Loucy (cell line): ENCODE results near the gene CDX1.
A peak's percentile ranks its signal among the peaks of the same experiment; 100 is the strongest.

Experiments
- H2AFZ ChIP-seq: fragments of 200-600 bp; sonication (generic); 2 replicates; pipeline ENCODE4 v1.6.0; 2016; ENCODE audit warnings: antibody characterized with exemption, mild to moderate bottlenecking, low read length, moderate library complexity
- H3F3A ChIP-seq: fragments of 200-600 bp; 2 replicates; pipeline ENCODE4 v1.6.0; 2016; ENCODE audit warnings: antibody characterized with exemption, low read depth, mild to moderate bottlenecking
- H3K27me3 ChIP-seq: fragments of 200-600 bp; sonication (generic); 2 replicates; pipeline ENCODE4 v1.6.1; 2014; ENCODE audit warnings: low read length, mild to moderate bottlenecking; ENCODE audit not compliant: insufficient read depth, poor library complexity, severe bottlenecking
- H3K36me3 ChIP-seq: fragments of 200-600 bp; sonication (generic); 2 replicates; pipeline ENCODE4 v1.6.1; 2016; ENCODE audit warnings: low read length; ENCODE audit not compliant: insufficient read depth
- H3K4me1 ChIP-seq: fragments of 200-600 bp; sonication (generic); 2 replicates; pipeline ENCODE4 v1.5.1; 2014; ENCODE audit warnings: low read length, mild to moderate bottlenecking; ENCODE audit not compliant: insufficient read depth, poor library complexity, severe bottlenecking
- H3K4me2 ChIP-seq: fragments of 200-600 bp; sonication (generic); 2 replicates; pipeline ENCODE4 v1.6.0; 2014; ENCODE audit warnings: antibody characterized with exemption, low read length, low read depth, mild to moderate bottlenecking; ENCODE audit not compliant: poor library complexity, severe bottlenecking
- H3K4me3 ChIP-seq: fragments of 200-600 bp; sonication (generic); 2 replicates; pipeline ENCODE4 v1.5.1; 2014; ENCODE audit warnings: low read length, mild to moderate bottlenecking, mixed read lengths; ENCODE audit not compliant: poor library complexity, severe bottlenecking
- H3K79me2 ChIP-seq: fragments of 200-600 bp; sonication (generic); 2 replicates; pipeline ENCODE4 v1.6.1; 2014; ENCODE audit warnings: low read length; ENCODE audit not compliant: insufficient read depth
- H3K9ac ChIP-seq: fragments of 200-600 bp; sonication (generic); 2 replicates; pipeline ENCODE4 v1.6.0; 2014; ENCODE audit warnings: mild to moderate bottlenecking, low read depth, low read length, moderate library complexity; ENCODE audit not compliant: poor library complexity, severe bottlenecking
- H3K9me2 ChIP-seq: fragments of 200-600 bp; sonication (generic); replicated peaks from 2 replicates; pipeline ENCODE4 v1.6.1; 2016; ENCODE audit warnings: low read depth, low read length, mixed read lengths
- H3K9me3 ChIP-seq: fragments of 200-600 bp; sonication (generic); 2 replicates; pipeline ENCODE4 v1.6.1; 2014; ENCODE audit warnings: mild to moderate bottlenecking, antibody characterized with exemption, low read length, low read depth; ENCODE audit not compliant: insufficient read depth
- H4K20me1 ChIP-seq: fragments of 200-600 bp; sonication (generic); 2 replicates; pipeline ENCODE4 v1.6.0; 2014; ENCODE audit warnings: antibody characterized with exemption, low read length, mild to moderate bottlenecking; ENCODE audit not compliant: insufficient read depth, poor library complexity, severe bottlenecking
- EZH2phosphoT487 ChIP-seq: fragments of 200-600 bp; IDR thresholded peaks from 2 replicates; pipeline ENCODE4 v1.6.1; 2018; ENCODE audit warnings: antibody characterized with exemption, mild to moderate bottlenecking, moderate library complexity, borderline replicate concordance
- TF ChIP-seq, protein P1 (sequence below): fragments of 200-600 bp; sonication (generic); conservative IDR thresholded peaks from 2 replicates; pipeline ENCODE4 v1.5.1; 2014; ENCODE audit warnings: mild to moderate bottlenecking, antibody characterized with exemption, low read length

Gene CDX1

GRCh38 chr5:150204590-150204960 is 38.0 kb downstream of the CDX1 start:
- H3K4me3 ChIP-seq, result no peak overlapping the region
- H3K4me1 ChIP-seq, result peaks cover 22% of the 10 kb centered on the region
- H3K9me3 ChIP-seq, result no peaks in the 10 kb centered on the region
- H3K36me3 ChIP-seq, result no peaks in the 10 kb centered on the region
- H3K9me2 ChIP-seq, result no peaks in the 10 kb centered on the region
- no peaks in the 10 kb centered on the region for H3K27me3 ChIP-seq
- no peak overlapping the region for H2AFZ ChIP-seq
- H4K20me1 ChIP-seq, result no peaks in the 10 kb centered on the region
- TF ChIP-seq, protein P1, sequence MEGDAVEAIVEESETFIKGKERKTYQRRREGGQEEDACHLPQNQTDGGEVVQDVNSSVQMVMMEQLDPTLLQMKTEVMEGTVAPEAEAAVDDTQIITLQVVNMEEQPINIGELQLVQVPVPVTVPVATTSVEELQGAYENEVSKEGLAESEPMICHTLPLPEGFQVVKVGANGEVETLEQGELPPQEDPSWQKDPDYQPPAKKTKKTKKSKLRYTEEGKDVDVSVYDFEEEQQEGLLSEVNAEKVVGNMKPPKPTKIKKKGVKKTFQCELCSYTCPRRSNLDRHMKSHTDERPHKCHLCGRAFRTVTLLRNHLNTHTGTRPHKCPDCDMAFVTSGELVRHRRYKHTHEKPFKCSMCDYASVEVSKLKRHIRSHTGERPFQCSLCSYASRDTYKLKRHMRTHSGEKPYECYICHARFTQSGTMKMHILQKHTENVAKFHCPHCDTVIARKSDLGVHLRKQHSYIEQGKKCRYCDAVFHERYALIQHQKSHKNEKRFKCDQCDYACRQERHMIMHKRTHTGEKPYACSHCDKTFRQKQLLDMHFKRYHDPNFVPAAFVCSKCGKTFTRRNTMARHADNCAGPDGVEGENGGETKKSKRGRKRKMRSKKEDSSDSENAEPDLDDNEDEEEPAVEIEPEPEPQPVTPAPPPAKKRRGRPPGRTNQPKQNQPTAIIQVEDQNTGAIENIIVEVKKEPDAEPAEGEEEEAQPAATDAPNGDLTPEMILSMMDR, result no peak
- no peak for TF ChIP-seq EZH2phosphoT487
- no peaks in the 10 kb centered on the region for H3K79me2 ChIP-seq
- H3K9ac ChIP-seq, result no peak overlapping the region
- no peaks in the 10 kb centered on the region for H3F3A ChIP-seq
- no peak overlapping the region for H3K4me2 ChIP-seq

DNA sequence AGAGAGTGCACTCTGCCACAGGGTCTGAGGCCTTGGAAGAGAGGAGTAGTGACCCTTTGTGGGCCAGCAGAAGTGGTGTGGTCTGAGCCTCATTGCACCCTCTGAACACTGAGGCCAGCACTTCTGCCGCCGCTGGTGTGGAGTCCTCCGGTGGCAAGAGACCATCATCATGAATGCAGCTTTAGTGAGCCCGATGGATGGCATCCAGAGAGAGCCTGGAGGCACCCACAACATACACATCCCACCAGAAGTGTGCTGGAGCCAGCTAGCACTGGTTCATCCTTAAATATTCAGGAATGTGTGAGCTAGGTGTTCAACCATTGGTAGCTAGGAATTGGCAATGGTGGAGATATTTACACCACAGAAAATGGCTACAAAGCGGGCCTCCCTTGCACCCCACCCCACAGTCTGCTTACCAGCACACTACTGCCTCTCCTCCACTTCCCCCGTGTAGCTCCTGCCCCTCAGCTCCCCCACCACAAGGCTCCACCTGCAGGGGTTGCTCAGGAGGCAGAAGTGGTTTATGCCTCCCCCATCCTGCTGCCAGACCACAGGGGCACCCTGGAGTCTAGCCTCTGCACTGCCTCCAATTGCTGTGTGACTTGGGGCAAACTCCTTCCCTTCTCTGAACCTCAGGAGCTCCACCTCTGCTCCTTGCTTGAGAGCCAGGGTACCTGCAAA is 39.7 kb downstream of the CDX1 start:
- no peak overlapping the region for H3K4me3 ChIP-seq
- no peaks in the 10 kb centered on the region for H3K79me2 ChIP-seq
- H3K9ac ChIP-seq, result no peak overlapping the region
- no peaks in the 10 kb centered on the region for H4K20me1 ChIP-seq
- H3K9me3 ChIP-seq, result no peaks in the 10 kb centered on the region
- H3K9me2 ChIP-seq, result no peaks in the 10 kb centered on the region
- H3K27me3 ChIP-seq, result no peaks in the 10 kb centered on the region
- H3K4me1 ChIP-seq, result peaks cover 25% of the 10 kb centered on the region
- no peaks in the 10 kb centered on the region for H3F3A ChIP-seq
- peak overlapping the region; percentile 15 for H3K4me2 ChIP-seq
- no peaks in the 10 kb centered on the region for H3K36me3 ChIP-seq
- no peak overlapping the region for H2AFZ ChIP-seq
- no peak for TF ChIP-seq EZH2phosphoT487
- TF ChIP-seq, protein P1, result peak; percentile 20; the same call in 1 of the 2 replicates

DNA sequence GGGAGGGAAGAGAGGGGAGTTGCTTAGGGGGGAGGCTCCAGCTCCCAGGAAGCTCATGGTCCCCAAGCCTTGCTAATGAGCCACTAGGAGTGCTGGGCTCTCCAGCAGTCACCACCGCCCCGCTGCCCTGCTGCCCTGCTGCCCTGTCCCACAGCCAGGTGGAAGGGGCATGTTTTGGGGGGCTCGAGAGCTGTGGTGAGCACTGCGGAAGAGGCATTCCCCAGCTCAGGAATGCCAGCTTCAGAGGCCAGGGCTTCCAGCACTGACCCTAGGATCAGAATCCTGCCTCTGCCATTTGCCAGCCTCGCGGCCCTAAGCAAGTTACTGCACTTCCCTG is 40.2 kb downstream of the CDX1 start:
- H3K9me2 ChIP-seq, result no peaks in the 10 kb centered on the region
- H4K20me1 ChIP-seq, result no peaks in the 10 kb centered on the region
- no peaks in the 10 kb centered on the region for H3K9me3 ChIP-seq
- no peak overlapping the region for H3K9ac ChIP-seq
- no peaks in the 10 kb centered on the region for H3K79me2 ChIP-seq
- H3K27me3 ChIP-seq, result no peaks in the 10 kb centered on the region
- no peaks in the 10 kb centered on the region for H3K36me3 ChIP-seq
- H3F3A ChIP-seq, result no peaks in the 10 kb centered on the region
- no peak overlapping the region for H2AFZ ChIP-seq
- H3K4me3 ChIP-seq, result no peak overlapping the region
- TF ChIP-seq, protein P1, result no peak
- TF ChIP-seq EZH2phosphoT487, result no peak
- H3K4me2 ChIP-seq, result peak overlapping the region; percentile 15
- peaks cover 25% of the 10 kb centered on the region for H3K4me1 ChIP-seq
